Measurements from ENCODE around the gene ACE. TPM values are rescaled to one million over a fixed set of nuclear protein-coding genes. Genes with fewer than 3 reads are reported as not detected.

ACE gene
- total RNA-seq, 4 donors from 2014 or later: 4.2 to 20.2 (median 12.0) TPM

DNA sequence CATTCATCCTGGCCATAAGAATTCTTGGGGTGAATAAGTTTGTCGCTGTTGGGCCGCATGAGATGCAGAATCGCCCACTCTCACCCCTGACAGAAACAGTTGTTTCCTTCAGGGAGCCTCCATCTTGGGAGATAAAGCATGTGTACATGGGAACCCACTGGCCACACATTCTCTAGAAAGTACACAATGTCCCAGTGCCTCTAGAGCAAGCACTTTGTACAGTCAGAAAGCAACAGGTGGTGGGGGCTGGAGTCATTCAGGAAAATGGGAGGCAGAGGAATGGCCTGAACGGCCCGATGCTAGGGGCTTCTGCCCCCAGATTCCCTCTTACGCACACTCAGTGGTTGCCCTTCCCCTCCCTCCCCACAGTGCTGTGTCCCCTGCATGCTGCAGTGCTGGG, 16.1 kb downstream of the ACE start:
- TF ChIP-seq, protein P1, sequence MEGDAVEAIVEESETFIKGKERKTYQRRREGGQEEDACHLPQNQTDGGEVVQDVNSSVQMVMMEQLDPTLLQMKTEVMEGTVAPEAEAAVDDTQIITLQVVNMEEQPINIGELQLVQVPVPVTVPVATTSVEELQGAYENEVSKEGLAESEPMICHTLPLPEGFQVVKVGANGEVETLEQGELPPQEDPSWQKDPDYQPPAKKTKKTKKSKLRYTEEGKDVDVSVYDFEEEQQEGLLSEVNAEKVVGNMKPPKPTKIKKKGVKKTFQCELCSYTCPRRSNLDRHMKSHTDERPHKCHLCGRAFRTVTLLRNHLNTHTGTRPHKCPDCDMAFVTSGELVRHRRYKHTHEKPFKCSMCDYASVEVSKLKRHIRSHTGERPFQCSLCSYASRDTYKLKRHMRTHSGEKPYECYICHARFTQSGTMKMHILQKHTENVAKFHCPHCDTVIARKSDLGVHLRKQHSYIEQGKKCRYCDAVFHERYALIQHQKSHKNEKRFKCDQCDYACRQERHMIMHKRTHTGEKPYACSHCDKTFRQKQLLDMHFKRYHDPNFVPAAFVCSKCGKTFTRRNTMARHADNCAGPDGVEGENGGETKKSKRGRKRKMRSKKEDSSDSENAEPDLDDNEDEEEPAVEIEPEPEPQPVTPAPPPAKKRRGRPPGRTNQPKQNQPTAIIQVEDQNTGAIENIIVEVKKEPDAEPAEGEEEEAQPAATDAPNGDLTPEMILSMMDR (IDR thresholded peaks at IDR 0.05): no peak
- ATAC-seq (ENCODE audit: low FRiP score): no peak
- no peak for DNase-seq (ENCODE audit: low spot score)

DNA sequence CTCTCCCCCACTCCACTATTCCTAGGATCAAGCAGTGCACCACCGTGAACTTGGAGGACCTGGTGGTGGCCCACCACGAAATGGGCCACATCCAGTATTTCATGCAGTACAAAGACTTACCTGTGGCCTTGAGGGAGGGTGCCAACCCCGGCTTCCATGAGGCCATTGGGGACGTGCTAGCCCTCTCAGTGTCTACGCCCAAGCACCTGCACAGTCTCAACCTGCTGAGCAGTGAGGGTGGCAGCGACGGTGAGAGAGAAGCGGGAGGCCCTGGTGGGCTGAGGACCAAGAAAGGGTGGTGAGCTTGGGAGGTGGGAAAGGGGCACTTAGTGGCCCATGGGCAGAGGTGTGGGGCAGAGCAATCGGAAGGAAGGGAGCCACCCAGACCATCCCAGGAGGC, 16.6 kb downstream of the ACE start:
- DNase-seq (ENCODE audit: low spot score) (no peak), ATAC-seq (ENCODE audit: low FRiP score) (no peak)
- TF ChIP-seq, protein P1 (IDR thresholded peaks at IDR 0.05): no peak

DNA sequence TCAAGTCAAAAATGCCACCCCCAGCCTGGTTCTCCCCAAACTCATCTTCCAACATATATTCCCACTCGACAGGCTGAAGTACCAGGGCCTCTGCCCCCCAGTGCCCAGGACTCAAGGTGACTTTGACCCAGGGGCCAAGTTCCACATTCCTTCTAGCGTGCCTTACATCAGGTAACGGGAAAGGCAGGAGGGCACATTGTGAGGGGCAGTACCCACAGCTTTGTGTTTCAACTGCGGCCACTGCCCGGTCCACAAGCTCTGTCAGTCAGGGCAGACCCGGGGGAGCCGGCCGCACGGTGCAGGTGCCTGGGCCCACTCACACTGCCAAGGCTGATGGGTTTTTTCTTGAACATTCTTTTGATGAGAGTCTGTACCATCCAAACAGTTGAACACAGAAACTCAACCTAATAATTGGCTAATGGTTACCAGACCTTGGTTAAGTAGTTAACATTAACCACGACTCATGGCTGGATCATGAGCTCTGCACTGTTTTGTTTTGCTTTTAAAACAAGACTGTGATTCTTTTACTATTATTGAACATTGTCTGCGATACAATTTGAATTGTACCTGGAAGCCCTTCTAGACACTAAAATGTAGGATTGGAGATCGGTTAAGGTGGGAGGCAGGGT, 17.6 kb downstream of the ACE start:
- DNase-seq (ENCODE audit: low spot score) (no peak), ATAC-seq (ENCODE audit: low FRiP score) (no peak)
- TF ChIP-seq, protein P1 (IDR thresholded peaks at IDR 0.05): no peak

DNA sequence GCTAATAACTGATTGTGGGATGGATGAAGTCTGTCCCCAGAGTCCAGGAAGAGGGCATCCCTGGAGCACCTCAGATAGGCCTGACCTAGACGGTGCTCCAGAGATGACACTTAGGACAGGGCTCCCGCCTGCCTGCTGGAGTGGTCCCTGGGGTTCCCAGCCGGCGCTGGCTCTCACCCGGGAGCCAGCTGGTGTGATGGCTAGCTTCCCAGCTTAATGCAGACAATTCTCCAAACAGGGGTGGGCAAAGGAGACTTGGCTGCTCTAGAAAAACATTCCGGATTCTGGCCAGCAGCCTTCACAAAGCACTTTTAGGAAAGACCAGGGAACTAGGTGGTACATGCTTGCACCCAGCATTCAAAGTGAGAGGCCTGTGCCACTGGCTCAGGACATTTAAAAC, 18.6 kb downstream of the ACE start:
- TF ChIP-seq, protein P1 (IDR thresholded peaks at IDR 0.05): no peak
- ATAC-seq (ENCODE audit: low FRiP score) (no peak), DNase-seq (ENCODE audit: low spot score) (no peak)

DNA sequence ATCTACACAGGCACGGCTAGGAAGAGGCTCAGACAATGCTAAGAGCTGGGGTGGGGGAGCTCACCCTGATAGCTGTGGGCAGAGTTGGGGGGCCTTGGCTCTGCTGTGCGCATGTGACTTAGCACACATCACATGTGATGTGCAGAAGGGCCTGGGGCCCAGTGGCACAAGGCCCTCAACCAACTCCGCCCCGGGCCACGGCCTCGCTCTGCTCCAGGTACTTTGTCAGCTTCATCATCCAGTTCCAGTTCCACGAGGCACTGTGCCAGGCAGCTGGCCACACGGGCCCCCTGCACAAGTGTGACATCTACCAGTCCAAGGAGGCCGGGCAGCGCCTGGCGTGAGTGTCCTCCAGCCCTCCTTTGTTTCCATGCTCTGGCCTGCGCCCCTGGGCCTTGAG, 19.3 kb downstream of the ACE start:
- no peak for DNase-seq (ENCODE audit: low spot score)
- TF ChIP-seq, protein P1 (IDR thresholded peaks at IDR 0.05): no peak
- no peak for ATAC-seq (ENCODE audit: low FRiP score)

DNA sequence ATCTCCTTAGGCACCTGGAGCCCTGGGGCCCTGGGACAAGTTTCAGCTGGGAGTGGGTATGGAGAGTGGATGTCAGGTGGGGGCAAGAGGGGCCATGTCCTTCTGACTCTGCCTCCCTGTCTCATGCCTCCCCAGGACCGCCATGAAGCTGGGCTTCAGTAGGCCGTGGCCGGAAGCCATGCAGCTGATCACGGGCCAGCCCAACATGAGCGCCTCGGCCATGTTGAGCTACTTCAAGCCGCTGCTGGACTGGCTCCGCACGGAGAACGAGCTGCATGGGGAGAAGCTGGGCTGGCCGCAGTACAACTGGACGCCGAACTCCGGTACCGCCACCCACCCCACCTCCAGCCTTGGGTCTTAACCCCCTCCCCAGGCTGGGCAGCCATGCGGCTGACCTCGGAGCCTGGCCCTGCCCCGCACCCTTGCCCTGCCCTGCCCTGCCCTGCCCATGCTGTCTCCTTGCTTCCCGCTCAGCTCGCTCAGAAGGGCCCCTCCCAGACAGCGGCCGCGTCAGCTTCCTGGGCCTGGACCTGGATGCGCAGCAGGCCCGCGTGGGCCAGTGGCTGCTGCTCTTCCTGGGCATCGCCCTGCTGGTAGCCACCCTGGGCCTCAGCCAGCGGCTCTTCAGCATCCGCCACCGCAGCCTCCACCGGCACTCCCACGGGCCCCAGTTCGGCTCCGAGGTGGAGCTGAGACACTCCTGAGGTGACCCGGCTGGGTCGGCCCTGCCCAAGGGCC, 20.0 kb downstream of the ACE start:
- DNase-seq (ENCODE audit: low spot score): no peak
- TF ChIP-seq, protein P1 (IDR thresholded peaks at IDR 0.05): no peak
- ATAC-seq (ENCODE audit: low FRiP score): no peak

Measured in omental fat pad (tissue), 4 donors.